H1 (cell line): ENCODE data around the gene DOCK1. TPM values are rescaled to one million over a fixed set of nuclear protein-coding genes. Genes with fewer than 3 reads are reported as not detected.

Experiments
- RAD21 ChIP-seq, 2 experiments: IDR thresholded peaks in 1 of 2; conservative IDR thresholded peaks in 1 of 2; 2 replicates each; pipeline ENCODE4 v1.6.1; 2011; ENCODE audit warnings: low read depth in 2 of 2, low read length in 2 of 2, improper control_type of control experiment in 1 of 2, inconsistent platforms in 1 of 2, mild to moderate bottlenecking in 1 of 2, moderate library complexity in 1 of 2
- RFX5 ChIP-seq: IDR thresholded peaks from 2 replicates; pipeline ENCODE4 v1.6.1; 2011; ENCODE audit warnings: low read depth, low read length, improper control_type of control experiment, borderline replicate concordance
- SAP30 ChIP-seq: fragments of 300-600 bp; sonication (generic); IDR thresholded peaks from 2 replicates; pipeline ENCODE4 v1.7.1; 2012; ENCODE audit warnings: low read length, moderate library complexity, mild to moderate bottlenecking, inconsistent platforms; ENCODE audit not compliant: insufficient read depth, insufficient replicate concordance
- SP1 ChIP-seq: IDR thresholded peaks from 2 replicates; pipeline ENCODE4 v1.6.1; 2011; ENCODE audit warnings: low read depth, low read length
- TCF12 ChIP-seq: IDR thresholded peaks from 2 replicates; pipeline ENCODE4 v1.6.1; 2011; ENCODE audit warnings: low read depth, mild to moderate bottlenecking, low read length
- polyA plus RNA-seq, 7 experiments: library from polyadenylated mRNA; depleted of rRNA in 3 of 7; stranded (reverse) in 5 of 7; unstranded in 2 of 7; fragments of >200 nt in 5 of 7; fragments of 200-250 nt in 2 of 7; gene quantifications; 1 replicate in 5 of 7; 2 replicates in 1 of 7; 4 replicates in 1 of 7; pipeline versions ENCODE4 v1.2.1 to v1.2.3, GENCODE V29; 2011 to 2013; ENCODE audit warnings: missing spikeins in 2 of 7, mixed read lengths in 2 of 7
- total RNA-seq: library from RNA; stranded (reverse); fragmentation: NEBNext Ultra II Directional; extraction: Animal tissue kit (Norgen Biotek cat#: 25700); gene quantifications from 2 replicates; pipeline ENCODE4 v1.2.1, GENCODE V29; 2021
- TF ChIP-seq, protein P1 (sequence below): fragments of 300-600 bp; sonication (generic); IDR thresholded peaks from 2 replicates; pipeline ENCODE4 v1.7.1; 2012; ENCODE audit warnings: low read length, moderate library complexity, mild to moderate bottlenecking, inconsistent platforms; ENCODE audit not compliant: insufficient replicate concordance

DOCK1 gene
- total and polyA plus RNA-seq, 2 of the 8 experiments (the other 6 are each of a cell fraction or from before 2014, with no cell fraction given): 11.6 to 53.0 TPM

DNA sequence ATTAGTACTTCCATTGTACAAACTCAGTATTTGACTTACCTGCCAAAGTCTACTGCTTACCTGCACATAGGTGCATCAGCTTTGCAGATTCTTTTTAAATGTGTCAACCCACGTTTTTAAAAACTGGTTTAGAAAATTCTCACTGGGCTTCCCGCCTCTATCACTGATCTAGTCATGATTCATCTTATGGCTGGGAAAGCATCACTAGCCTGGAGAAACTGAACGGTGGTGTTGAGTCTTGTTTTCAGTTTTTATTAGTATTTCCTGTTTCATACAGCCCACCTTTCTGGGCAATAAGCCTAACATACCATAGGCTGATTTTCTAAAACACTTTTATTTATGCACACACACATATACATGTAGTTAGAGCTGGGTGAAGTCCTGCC lies 19.7 kb downstream of the DOCK1 start (continued):
- no peak for TF ChIP-seq RFX5
- TF ChIP-seq SAP30: no peak
- TF ChIP-seq TCF12: no peak
- no peak for TF ChIP-seq SP1
- TF ChIP-seq RAD21 (IDR thresholded peaks at IDR 0.05 in 1 of 2, conservative IDR thresholded peaks at IDR 0.05 in 1 of 2; ENCODE audit: low read depth in 2 of 2, low read length in 2 of 2): no peak
- TF ChIP-seq, protein P1, sequence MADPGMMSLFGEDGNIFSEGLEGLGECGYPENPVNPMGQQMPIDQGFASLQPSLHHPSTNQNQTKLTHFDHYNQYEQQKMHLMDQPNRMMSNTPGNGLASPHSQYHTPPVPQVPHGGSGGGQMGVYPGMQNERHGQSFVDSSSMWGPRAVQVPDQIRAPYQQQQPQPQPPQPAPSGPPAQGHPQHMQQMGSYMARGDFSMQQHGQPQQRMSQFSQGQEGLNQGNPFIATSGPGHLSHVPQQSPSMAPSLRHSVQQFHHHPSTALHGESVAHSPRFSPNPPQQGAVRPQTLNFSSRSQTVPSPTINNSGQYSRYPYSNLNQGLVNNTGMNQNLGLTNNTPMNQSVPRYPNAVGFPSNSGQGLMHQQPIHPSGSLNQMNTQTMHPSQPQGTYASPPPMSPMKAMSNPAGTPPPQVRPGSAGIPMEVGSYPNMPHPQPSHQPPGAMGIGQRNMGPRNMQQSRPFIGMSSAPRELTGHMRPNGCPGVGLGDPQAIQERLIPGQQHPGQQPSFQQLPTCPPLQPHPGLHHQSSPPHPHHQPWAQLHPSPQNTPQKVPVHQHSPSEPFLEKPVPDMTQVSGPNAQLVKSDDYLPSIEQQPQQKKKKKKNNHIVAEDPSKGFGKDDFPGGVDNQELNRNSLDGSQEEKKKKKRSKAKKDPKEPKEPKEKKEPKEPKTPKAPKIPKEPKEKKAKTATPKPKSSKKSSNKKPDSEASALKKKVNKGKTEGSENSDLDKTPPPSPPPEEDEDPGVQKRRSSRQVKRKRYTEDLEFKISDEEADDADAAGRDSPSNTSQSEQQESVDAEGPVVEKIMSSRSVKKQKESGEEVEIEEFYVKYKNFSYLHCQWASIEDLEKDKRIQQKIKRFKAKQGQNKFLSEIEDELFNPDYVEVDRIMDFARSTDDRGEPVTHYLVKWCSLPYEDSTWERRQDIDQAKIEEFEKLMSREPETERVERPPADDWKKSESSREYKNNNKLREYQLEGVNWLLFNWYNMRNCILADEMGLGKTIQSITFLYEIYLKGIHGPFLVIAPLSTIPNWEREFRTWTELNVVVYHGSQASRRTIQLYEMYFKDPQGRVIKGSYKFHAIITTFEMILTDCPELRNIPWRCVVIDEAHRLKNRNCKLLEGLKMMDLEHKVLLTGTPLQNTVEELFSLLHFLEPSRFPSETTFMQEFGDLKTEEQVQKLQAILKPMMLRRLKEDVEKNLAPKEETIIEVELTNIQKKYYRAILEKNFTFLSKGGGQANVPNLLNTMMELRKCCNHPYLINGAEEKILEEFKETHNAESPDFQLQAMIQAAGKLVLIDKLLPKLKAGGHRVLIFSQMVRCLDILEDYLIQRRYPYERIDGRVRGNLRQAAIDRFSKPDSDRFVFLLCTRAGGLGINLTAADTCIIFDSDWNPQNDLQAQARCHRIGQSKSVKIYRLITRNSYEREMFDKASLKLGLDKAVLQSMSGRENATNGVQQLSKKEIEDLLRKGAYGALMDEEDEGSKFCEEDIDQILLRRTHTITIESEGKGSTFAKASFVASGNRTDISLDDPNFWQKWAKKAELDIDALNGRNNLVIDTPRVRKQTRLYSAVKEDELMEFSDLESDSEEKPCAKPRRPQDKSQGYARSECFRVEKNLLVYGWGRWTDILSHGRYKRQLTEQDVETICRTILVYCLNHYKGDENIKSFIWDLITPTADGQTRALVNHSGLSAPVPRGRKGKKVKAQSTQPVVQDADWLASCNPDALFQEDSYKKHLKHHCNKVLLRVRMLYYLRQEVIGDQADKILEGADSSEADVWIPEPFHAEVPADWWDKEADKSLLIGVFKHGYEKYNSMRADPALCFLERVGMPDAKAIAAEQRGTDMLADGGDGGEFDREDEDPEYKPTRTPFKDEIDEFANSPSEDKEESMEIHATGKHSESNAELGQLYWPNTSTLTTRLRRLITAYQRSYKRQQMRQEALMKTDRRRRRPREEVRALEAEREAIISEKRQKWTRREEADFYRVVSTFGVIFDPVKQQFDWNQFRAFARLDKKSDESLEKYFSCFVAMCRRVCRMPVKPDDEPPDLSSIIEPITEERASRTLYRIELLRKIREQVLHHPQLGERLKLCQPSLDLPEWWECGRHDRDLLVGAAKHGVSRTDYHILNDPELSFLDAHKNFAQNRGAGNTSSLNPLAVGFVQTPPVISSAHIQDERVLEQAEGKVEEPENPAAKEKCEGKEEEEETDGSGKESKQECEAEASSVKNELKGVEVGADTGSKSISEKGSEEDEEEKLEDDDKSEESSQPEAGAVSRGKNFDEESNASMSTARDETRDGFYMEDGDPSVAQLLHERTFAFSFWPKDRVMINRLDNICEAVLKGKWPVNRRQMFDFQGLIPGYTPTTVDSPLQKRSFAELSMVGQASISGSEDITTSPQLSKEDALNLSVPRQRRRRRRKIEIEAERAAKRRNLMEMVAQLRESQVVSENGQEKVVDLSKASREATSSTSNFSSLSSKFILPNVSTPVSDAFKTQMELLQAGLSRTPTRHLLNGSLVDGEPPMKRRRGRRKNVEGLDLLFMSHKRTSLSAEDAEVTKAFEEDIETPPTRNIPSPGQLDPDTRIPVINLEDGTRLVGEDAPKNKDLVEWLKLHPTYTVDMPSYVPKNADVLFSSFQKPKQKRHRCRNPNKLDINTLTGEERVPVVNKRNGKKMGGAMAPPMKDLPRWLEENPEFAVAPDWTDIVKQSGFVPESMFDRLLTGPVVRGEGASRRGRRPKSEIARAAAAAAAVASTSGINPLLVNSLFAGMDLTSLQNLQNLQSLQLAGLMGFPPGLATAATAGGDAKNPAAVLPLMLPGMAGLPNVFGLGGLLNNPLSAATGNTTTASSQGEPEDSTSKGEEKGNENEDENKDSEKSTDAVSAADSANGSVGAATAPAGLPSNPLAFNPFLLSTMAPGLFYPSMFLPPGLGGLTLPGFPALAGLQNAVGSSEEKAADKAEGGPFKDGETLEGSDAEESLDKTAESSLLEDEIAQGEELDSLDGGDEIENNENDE: no peak
